Fibroblast of mammary gland (primary cell): ENCODE measurements around the gene RBM19.

Experiments used
- DNase-seq: peaks from one replicate; pipeline ENCODE4 v3.0.0-alpha.2; 2010; ENCODE audit warnings: low read depth
- H3K4me3 ChIP-seq: 2 replicates; pipeline ENCODE4 v1.5.1; 2011; ENCODE audit warnings: low read depth, mild to moderate bottlenecking, low read length, moderate library complexity; ENCODE audit not compliant: control insufficient read depth
- CTCF ChIP-seq: conservative IDR thresholded peaks from 2 replicates; pipeline ENCODE4 v1.5.1; 2011; ENCODE audit warnings: low read depth, low read length, inconsistent platforms; ENCODE audit not compliant: control insufficient read depth, insufficient read depth

Gene RBM19

DNA sequence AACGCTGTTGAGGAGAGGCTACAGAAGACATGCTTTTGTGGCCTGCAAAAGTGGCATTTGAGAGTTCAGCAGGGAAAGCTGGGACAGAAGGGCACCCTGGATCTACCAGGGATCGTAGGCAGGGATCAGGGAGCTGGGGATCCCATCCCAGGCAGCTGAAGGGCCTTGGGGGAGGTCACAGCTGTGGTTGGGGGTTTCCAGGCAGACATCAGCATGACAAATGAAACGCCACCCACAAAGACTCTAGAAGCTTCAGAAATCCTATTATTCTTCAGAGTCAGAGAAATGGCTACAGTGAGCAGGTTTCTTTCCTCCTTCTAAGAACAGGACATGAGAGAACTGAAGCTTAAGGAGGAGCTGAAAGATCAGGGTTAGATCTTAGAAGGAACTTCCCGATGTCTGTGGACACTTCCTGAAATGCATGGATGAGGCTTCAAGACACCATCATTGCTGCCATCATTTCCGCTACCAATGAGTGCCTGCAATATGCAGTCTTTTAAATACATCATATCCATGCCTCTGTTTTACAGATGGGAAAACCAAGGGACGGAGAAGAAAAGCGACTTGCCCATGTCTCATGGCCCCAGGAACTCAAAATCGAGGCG is 104.3 kb downstream of the RBM19 start:
- no peak for TF ChIP-seq CTCF
- DNase-seq = no peak
- no peak overlapping the region for H3K4me3 ChIP-seq

DNA sequence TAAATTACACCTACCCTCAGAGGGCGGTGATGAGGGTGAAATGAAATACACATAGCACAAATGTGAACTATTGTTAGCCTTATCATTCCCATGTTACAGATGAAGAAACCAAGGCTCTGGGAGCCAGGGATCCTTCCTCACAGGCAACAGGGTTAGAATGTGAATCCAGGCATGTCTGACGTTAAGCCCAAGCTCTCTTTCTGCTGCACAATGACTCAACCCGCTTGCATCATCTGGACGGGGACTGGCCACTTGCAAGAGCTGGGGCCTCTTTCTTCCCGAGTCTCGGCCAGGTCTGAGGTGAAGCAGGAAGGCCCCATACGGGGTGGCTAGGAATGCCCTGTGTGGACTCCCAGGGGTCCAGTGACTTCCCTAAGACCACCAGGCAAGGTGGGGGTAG is 105.2 kb downstream of the RBM19 start:
- no peak for TF ChIP-seq CTCF

GRCh38 chr12:113860059-113860820 is 105.9 kb downstream of the RBM19 start:
- DNase-seq = no peak
- no peak for TF ChIP-seq CTCF

More for the DNA sequence above, 105.2 kb downstream of the RBM19 start:
- H3K4me3 ChIP-seq = no peak overlapping the region
- peak; percentile 92 for DNase-seq

DNA sequence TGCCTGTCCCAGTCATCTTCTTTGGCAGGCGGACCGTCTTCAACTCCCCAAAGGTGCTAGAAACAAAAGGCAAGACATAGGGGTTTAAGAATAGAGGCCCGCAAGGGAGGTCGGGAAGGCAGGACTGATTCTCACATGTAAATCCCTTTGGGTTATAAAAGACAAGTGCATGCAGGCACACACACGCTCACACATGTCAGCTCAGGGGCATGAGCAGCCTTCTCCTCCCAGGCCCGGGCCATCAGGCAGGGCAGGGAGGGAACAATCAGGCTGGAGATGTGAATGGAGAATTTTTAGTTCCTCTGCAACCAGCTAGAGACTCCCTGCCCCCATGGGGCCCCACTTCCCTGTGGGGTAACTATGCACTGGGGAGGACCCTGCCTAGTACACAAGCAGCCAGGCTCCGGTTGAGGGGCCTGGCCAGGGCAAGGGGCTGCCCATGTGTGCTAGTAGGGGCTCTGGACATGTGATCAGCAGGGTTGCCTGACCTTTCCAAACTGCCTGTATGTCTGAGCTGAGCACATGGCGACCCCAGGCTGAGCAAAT is 107.2 kb downstream of the RBM19 start:
- no peak for TF ChIP-seq CTCF
- no peak for DNase-seq
- H3K4me3 ChIP-seq = no peak overlapping the region

More at GRCh38 chr12:113860059-113860820, 105.9 kb downstream of the RBM19 start:
- no peak overlapping the region for H3K4me3 ChIP-seq

DNA sequence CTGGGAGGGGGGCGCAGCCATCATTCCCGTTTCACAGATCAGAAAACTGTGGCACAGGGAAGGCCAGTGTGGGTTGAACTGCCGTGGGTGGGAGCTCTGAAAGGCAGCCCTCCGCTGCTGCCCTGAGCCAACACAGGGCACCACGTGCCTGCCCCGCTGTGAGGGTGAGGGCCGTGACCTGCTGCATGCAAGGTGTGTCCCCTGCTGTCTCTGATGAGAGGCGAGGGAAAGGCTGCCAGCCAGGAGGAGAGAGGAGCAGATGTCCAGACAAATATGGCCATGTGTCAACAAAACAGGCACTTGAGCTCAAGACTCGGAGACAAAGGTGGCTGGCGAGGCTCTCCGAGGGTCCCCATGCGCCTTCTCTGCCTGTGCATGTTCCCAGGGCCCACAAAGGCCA is 108.8 kb downstream of the RBM19 start:
- H3K4me3 ChIP-seq = no peak overlapping the region
- no peak for DNase-seq
- TF ChIP-seq CTCF = no peak

GRCh38 chr12:113855998-113856397 is 110.1 kb downstream of the RBM19 start:
- no peak overlapping the region for H3K4me3 ChIP-seq
- DNase-seq = no peak
- TF ChIP-seq CTCF = no peak
